CD14-positive monocyte (primary cell): ENCODE data around the gene C12orf75. TPM values are rescaled to one million over a fixed set of nuclear protein-coding genes. Genes with fewer than 3 reads are reported as not detected.

ENCODE experiments used
- DNase-seq, 3 donors: peaks; one replicate each; pipeline ENCODE4 v3.0.0-alpha.2; 2011 to 2022
- H2AFZ ChIP-seq: 2 replicates; pipeline ENCODE4 v1.6.0; 2012; ENCODE audit warnings: mild to moderate bottlenecking, low read depth, low read length, inconsistent platforms; ENCODE audit not compliant: insufficient read depth, poor library complexity, severe bottlenecking
- H3K27ac ChIP-seq, 2 donors: 1 replicate in 1 of 2; 2 replicates in 1 of 2; pipeline ENCODE4 v1.5.1; 2012 to 2013; ENCODE audit warnings: low read length in 2 of 2, control low read depth in 1 of 2, inconsistent platforms in 1 of 2, low read depth in 1 of 2, mild to moderate bottlenecking in 1 of 2
- H3K27me3 ChIP-seq, 2 donors: one replicate each; pipeline versions ENCODE4 v1.6.0 to v1.6.1; 2011 to 2013; ENCODE audit warnings: low read length in 2 of 2; ENCODE audit not compliant: control insufficient read depth in 2 of 2, insufficient read depth in 2 of 2
- H3K36me3 ChIP-seq, 2 donors: replicated peaks in 1 of 2; 1 replicate in 1 of 2; 2 replicates in 1 of 2; pipeline versions ENCODE4 v1.5.1 to v1.6.1; 2012 to 2013; ENCODE audit warnings: low read length in 2 of 2, control low read depth in 1 of 2, inconsistent platforms in 1 of 2, mild to moderate bottlenecking in 1 of 2; ENCODE audit not compliant: insufficient read depth in 2 of 2, control insufficient read depth in 1 of 2
- H3K4me1 ChIP-seq, 2 donors: 1 replicate in 1 of 2; 2 replicates in 1 of 2; pipeline versions ENCODE4 v1.5.1 to v1.6.1; 2012 to 2013; ENCODE audit warnings: low read length in 2 of 2, control low read depth in 1 of 2, inconsistent platforms in 1 of 2, mild to moderate bottlenecking in 1 of 2, moderate library complexity in 1 of 2; ENCODE audit not compliant: insufficient read depth in 2 of 2, control insufficient read depth in 1 of 2
- H3K4me2 ChIP-seq: replicated peaks from 2 replicates; pipeline ENCODE3; 2012; ENCODE audit warnings: low read length, moderate library complexity, mild to moderate bottlenecking; ENCODE audit not compliant: poor library complexity, severe bottlenecking; ENCODE audit errors: extremely low read depth
- H3K4me3 ChIP-seq, 3 experiments: fragments of 200-600 bp in 1 of 3; sonication (generic) in 1 of 3; replicated peaks in 1 of 3; 1 replicate in 2 of 3; 2 replicates in 1 of 3; pipeline ENCODE4 v1.5.1; 2011 to 2013; ENCODE audit warnings: low read length in 3 of 3, mild to moderate bottlenecking in 3 of 3, control low read depth in 2 of 3, low read depth in 2 of 3, inconsistent platforms in 1 of 3, moderate library complexity in 1 of 3
- H3K79me2 ChIP-seq: 2 replicates; pipeline ENCODE4 v1.6.0; 2012; ENCODE audit warnings: mild to moderate bottlenecking, control low read depth, inconsistent platforms, low read length, moderate library complexity; ENCODE audit not compliant: insufficient read depth
- H3K9ac ChIP-seq: 2 replicates; pipeline ENCODE4 v1.6.0; 2017; ENCODE audit warnings: low read length, mild to moderate bottlenecking; ENCODE audit not compliant: insufficient read depth, poor library complexity, severe bottlenecking
- H3K9me3 ChIP-seq, 2 donors: replicated peaks in 1 of 2; 1 replicate in 1 of 2; 2 replicates in 1 of 2; pipeline versions ENCODE4 v1.5.1 to v1.6.1; 2012 to 2013; ENCODE audit warnings: low read length in 2 of 2, control low read depth in 1 of 2; ENCODE audit not compliant: control insufficient read depth in 1 of 2, insufficient read depth in 1 of 2
- H4K20me1 ChIP-seq: 2 replicates; pipeline ENCODE4 v1.6.0; 2012; ENCODE audit warnings: mild to moderate bottlenecking, low read length, control low read depth, moderate library complexity; ENCODE audit not compliant: insufficient read depth
- H3K27ac Mint-ChIP-seq, 7 donors: one replicate each; pipeline ENCODE4 v1.8.0; 2020; ENCODE audit warnings: mild to moderate bottlenecking in 7 of 7, mixed read lengths in 7 of 7, moderate library complexity in 6 of 7, inconsistent platforms in 2 of 7
- H3K27me3 Mint-ChIP-seq, 3 donors: one replicate each; pipeline ENCODE4 v1.8.0; 2021 to 2022; ENCODE audit warnings: low read depth in 3 of 3, mild to moderate bottlenecking in 3 of 3, mixed read lengths in 3 of 3, moderate library complexity in 3 of 3, inconsistent platforms in 1 of 3
- H3K36me3 Mint-ChIP-seq, 2 donors: one replicate each; pipeline ENCODE4 v1.8.0; 2020; ENCODE audit warnings: mixed read lengths in 2 of 2, inconsistent platforms in 1 of 2, mild to moderate bottlenecking in 1 of 2
- H3K4me1 Mint-ChIP-seq: one replicate; pipeline ENCODE4 v1.8.0; 2020; ENCODE audit warnings: mild to moderate bottlenecking, mixed read lengths
- H3K4me3 Mint-ChIP-seq, 2 donors: one replicate each; pipeline ENCODE4 v1.8.0; 2020; ENCODE audit warnings: mild to moderate bottlenecking in 2 of 2, mixed read lengths in 2 of 2, moderate library complexity in 1 of 2
- H3K9me3 Mint-ChIP-seq, 7 donors: one replicate each; pipeline ENCODE4 v1.8.0; 2020 to 2022; ENCODE audit warnings: mixed read lengths in 7 of 7, mild to moderate bottlenecking in 6 of 7, moderate library complexity in 6 of 7, inconsistent platforms in 2 of 7
- CTCF ChIP-seq: fragments of 200-600 bp; IDR thresholded peaks from one replicate; pipeline ENCODE4 v1.8.0; 2022; ENCODE audit warnings: antibody characterized with exemption, mild to moderate bottlenecking
- WGBS: methylation state at CpG from one replicate; pipeline ENCODE4 v1.1.5; 2013; ENCODE audit warnings: missing lambda C conversion rate; ENCODE audit not compliant: insufficient coverage; 5-methylcytosine and 5-hydroxymethylcytosine counted together
- intact Hi-C, 2 donors: fragments of 100-400 bp; cut with micrococcal nuclease; formaldehyde crosslinking; loops; one replicate each; pipeline versions ENCODE4 v1.15.0 to v1.15.1; 2023
- polyA plus RNA-seq, 3 donors: library from polyadenylated mRNA; depleted of rRNA in 1 of 3; unstranded in 2 of 3; stranded (reverse) in 1 of 3; fragments of 300-500 nt in 2 of 3; fragments of >200 nt in 1 of 3; fragmentation: Illumina TruSeq in 2 of 3; gene quantifications; 1 replicate in 2 of 3; 2 replicates in 1 of 3; pipeline ENCODE4 v1.2.3, GENCODE V29; 2012 to 2021

The C12orf75 gene
- polyA plus RNA-seq, 3 donors, result 0.45 to 0.73 (median 0.73) TPM

DNA sequence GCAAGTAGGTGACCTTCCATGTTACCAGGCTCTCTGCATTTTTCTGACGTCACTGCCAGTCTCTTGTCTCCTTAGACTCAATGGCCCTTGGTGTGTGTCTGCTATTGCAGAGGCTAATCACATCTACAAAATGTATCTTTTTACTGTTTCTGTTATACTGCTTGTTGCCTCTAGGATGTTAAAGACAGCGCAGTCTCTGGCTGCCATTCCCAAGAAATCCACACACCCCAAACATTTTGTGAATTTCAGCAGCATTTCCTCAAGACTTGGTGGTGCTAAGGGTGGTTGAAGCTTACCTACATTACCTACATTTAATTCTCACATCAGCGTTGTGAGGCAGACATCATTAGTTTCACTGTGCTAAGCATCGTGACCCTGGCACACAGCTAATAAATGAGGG, 87.2 kb downstream of the C12orf75 start:
- Histone ChIP-seq H3K4me3 (no peak overlapping the region), H3K79me2 (no peaks in the 10 kb centered on the region), H3K36me3 (no peaks in the 10 kb centered on the region), H3K27ac (no peak overlapping the region), H3K27me3 (peaks cover 4 to 5% of the 10 kb centered on the region in 2 donors), H2AFZ (no peak overlapping the region), H3K4me2 (no peak overlapping the region), H3K4me1 (no peaks in the 10 kb centered on the region), H3K9ac (no peak overlapping the region), H3K9me3 (no peaks in the 10 kb centered on the region), H4K20me1 (no peaks in the 10 kb centered on the region)
- no peak for DNase-seq
- intact Hi-C loops, result no loop called here
- Mint-ChIP-seq H3K36me3 (no peaks in the 10 kb centered on the region), H3K4me3 (no peak overlapping the region), H3K4me1 (no peaks in the 10 kb centered on the region), H3K9me3 (peaks cover 0 to 2% (median 0%) of the 10 kb centered on the region in 7 donors), H3K27ac (no peak overlapping the region), H3K27me3 (peaks cover 15 to 24% (median 17%) of the 10 kb centered on the region in 3 donors)
- no CpG with 5 or more reads among the region's 4 CpGs for WGBS
- no peak for TF ChIP-seq CTCF

DNA sequence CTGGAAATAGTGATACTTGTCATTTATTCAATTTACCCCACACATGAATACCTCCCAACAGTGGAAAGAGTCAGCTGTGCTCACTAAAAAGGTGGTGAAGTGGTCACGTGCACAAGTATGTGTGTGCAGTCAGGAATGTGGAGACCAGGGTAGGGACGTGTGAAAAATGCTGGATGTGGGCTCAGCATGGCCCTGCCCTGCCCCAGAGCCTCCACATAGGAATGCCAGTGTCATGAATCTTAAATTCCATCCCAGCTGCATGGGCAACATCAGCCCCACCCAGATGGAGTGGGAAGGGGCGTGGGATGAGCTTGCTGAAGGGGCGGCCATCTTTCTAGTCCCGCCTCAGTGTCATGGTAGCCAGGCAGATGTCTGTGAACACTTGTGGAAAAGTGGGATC, 87.7 kb downstream of the C12orf75 start:
- H3K36me3 ChIP-seq, result no peaks in the 10 kb centered on the region
- H3K4me3 Mint-ChIP-seq, result no peak overlapping the region
- H3K27ac ChIP-seq, result no peak overlapping the region
- TF ChIP-seq CTCF, result no peak
- H3K4me1 ChIP-seq, result no peaks in the 10 kb centered on the region
- H3K4me2 ChIP-seq, result no peak overlapping the region
- H3K27me3 Mint-ChIP-seq, result peaks cover 11 to 20% (median 13%) of the 10 kb centered on the region in 3 donors
- no peaks in the 10 kb centered on the region for H3K79me2 ChIP-seq
- peaks cover 0 to 2% (median 0%) of the 10 kb centered on the region in 7 donors for H3K9me3 Mint-ChIP-seq
- H3K4me3 ChIP-seq, result no peak overlapping the region
- no peaks in the 10 kb centered on the region for H3K9me3 ChIP-seq
- H3K36me3 Mint-ChIP-seq, result no peaks in the 10 kb centered on the region
- DNase-seq, result no peak
- no peaks in the 10 kb centered on the region for H3K4me1 Mint-ChIP-seq
- no peak overlapping the region for H3K27ac Mint-ChIP-seq
- no peaks in the 10 kb centered on the region for H4K20me1 ChIP-seq
- peaks cover 2 to 5% of the 10 kb centered on the region in 2 donors for H3K27me3 ChIP-seq
- H3K9ac ChIP-seq, result no peak overlapping the region
- intact Hi-C loops, result no loop called here
- 80% methylated on average over 2 of the region's 5 CpGs for WGBS
- H2AFZ ChIP-seq, result no peak overlapping the region
